Uterus (tissue), 2 donors: ENCODE measurements around the gene NCOR2.

Source experiments
- POLR2A ChIP-seq, 2 donors: fragments of 450-650 bp; IDR thresholded peaks; one replicate each; pipeline ENCODE4 v1.6.1; 2016; ENCODE audit warnings: antibody characterized with exemption in 2 of 2, mild to moderate bottlenecking in 1 of 2, moderate library complexity in 1 of 2
- TF ChIP-seq, protein P1 (sequence below), 4 experiments: fragments of 200-600 bp in 2 of 4; fragments of 450-650 bp in 2 of 4; sonication (generic) in 2 of 4; IDR thresholded peaks; one replicate each; pipeline ENCODE4 v1.5.1; 2016 to 2019; ENCODE audit warnings: antibody characterized with exemption in 4 of 4, mild to moderate bottlenecking in 2 of 4, moderate library complexity in 1 of 4

DNA sequence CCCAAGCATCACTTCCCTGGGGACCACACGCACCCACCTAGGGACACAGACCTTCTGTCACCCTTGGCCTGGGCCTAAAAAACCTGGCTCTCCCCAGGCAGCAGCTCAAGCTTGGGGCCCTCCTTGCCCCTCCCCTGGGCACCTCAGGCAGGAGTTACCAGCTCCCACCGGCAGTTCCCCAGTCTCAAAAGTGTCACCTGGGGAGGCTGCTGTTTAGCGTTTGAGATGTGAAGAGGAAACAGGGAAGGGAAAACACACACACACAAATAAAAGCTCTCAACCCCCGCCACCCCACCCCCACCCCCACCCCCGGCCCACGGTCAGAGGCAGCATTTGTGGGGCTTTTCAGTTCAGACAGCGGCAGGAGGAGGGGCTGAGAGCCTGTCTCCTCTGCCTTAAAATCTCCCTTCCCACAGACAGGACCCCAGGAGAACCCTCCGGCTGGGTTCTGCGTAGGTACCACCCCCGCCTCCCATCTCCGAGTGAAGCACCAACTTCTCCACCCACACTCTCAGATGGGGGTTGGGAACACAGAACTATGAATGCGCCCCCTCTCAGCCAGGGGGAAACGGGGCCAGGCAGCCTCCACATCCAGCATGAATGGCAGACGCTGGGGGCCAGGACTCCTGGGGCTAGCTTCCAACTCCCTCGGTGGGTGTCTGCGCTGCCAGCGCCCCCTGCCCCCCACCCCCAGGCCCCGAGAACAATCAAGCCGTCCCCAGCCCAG lies 3.0 kb downstream of the NCOR2 start:
- TF ChIP-seq, protein P1, sequence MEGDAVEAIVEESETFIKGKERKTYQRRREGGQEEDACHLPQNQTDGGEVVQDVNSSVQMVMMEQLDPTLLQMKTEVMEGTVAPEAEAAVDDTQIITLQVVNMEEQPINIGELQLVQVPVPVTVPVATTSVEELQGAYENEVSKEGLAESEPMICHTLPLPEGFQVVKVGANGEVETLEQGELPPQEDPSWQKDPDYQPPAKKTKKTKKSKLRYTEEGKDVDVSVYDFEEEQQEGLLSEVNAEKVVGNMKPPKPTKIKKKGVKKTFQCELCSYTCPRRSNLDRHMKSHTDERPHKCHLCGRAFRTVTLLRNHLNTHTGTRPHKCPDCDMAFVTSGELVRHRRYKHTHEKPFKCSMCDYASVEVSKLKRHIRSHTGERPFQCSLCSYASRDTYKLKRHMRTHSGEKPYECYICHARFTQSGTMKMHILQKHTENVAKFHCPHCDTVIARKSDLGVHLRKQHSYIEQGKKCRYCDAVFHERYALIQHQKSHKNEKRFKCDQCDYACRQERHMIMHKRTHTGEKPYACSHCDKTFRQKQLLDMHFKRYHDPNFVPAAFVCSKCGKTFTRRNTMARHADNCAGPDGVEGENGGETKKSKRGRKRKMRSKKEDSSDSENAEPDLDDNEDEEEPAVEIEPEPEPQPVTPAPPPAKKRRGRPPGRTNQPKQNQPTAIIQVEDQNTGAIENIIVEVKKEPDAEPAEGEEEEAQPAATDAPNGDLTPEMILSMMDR (IDR thresholded peaks at IDR 0.05) = no peak
- no peak for TF ChIP-seq POLR2A (IDR thresholded peaks at IDR 0.05)
